Endothelial cell of umbilical vein (primary cell): ENCODE data around the gene NCOA7. TPM values are rescaled to one million over a fixed set of nuclear protein-coding genes. Genes with fewer than 3 reads are reported as not detected.

ENCODE experiments used
- BruUV-seq: library from RNA; stranded (reverse); fragments of 400-500 nt; replicated peaks from 2 replicates; lab custom pipeline; 2021; lab: Mats Ljungman, UMichigan
- CTCF ChIA-PET: fragments of 300-600, 350-600 bp; sonication (Branson Sonifier 250); formaldehyde crosslinking; loops from one replicate; lab custom pipeline; 2021; ENCODE audit warnings: antibody characterized with exemption, inconsistent platforms; lab: Charles Lee
- POLR2A ChIA-PET: fragments of 300-600, 350-600 bp; sonication (Branson Sonifier 250); formaldehyde crosslinking; loops from one replicate; lab custom pipeline; 2021; ENCODE audit warnings: antibody characterized with exemption, inconsistent platforms; lab: Charles Lee
- DNase-seq: peaks from one replicate; pipeline ENCODE4 v3.0.0-alpha.2; 2011; ENCODE audit warnings: low read depth, low spot score
- FAIRE-seq: peaks from 2 replicates; lab custom pipeline; 2011; peaks lifted over from hg19 to GRCh38; lab: Jason Lieb, UNC
- H2AFZ ChIP-seq: 2 replicates; pipeline ENCODE4 v1.6.0; 2012; ENCODE audit warnings: low read depth, low read length, control low read depth, inconsistent platforms
- H3K27ac ChIP-seq: 2 replicates; pipeline ENCODE4 v1.5.1; 2011; ENCODE audit warnings: low read depth, mild to moderate bottlenecking, control low read depth, low read length, moderate library complexity; ENCODE audit not compliant: insufficient read depth
- H3K27me3 ChIP-seq, 2 experiments: 2 replicates each; pipeline versions ENCODE4 v1.6.0 to v1.6.1; 2011; ENCODE audit warnings: low read length in 2 of 2, mixed read lengths in 1 of 2; ENCODE audit not compliant: control insufficient read depth in 2 of 2, insufficient read depth in 2 of 2
- H3K36me3 ChIP-seq, 2 experiments: 2 replicates in 1 of 2; 3 replicates in 1 of 2; pipeline ENCODE4 v1.5.1; 2011; ENCODE audit warnings: low read length in 2 of 2, mild to moderate bottlenecking in 1 of 2, moderate library complexity in 1 of 2; ENCODE audit not compliant: control insufficient read depth in 2 of 2, insufficient read depth in 2 of 2; ENCODE audit errors: extremely low read depth in 1 of 2
- H3K4me1 ChIP-seq: 3 replicates; pipeline ENCODE4 v1.5.1; 2011; ENCODE audit warnings: mild to moderate bottlenecking, low read length; ENCODE audit not compliant: control insufficient read depth, insufficient read depth; ENCODE audit errors: extremely low read depth
- H3K4me2 ChIP-seq: 2 replicates; pipeline ENCODE4 v1.6.1; 2011; ENCODE audit warnings: low read length, control low read depth, mixed read lengths; ENCODE audit not compliant: insufficient read depth
- H3K4me3 ChIP-seq, 3 experiments: fragments of 200-600 bp in 1 of 3; sonication (generic), shearing (Covaris generic) in 1 of 3; replicated peaks in 1 of 3; 2 replicates each; pipeline ENCODE4 v1.5.1; 2011 to 2016; ENCODE audit warnings: control low read depth in 3 of 3, low read length in 3 of 3, mild to moderate bottlenecking in 2 of 3, inconsistent platforms in 1 of 3, low read depth in 1 of 3, moderate library complexity in 1 of 3; ENCODE audit not compliant: insufficient read depth in 1 of 3
- H3K79me2 ChIP-seq: 2 replicates; pipeline ENCODE4 v1.6.0; 2012; ENCODE audit warnings: low read length, inconsistent platforms; ENCODE audit not compliant: control insufficient read depth, insufficient read depth
- H3K9ac ChIP-seq: replicated peaks from 2 replicates; pipeline ENCODE3; 2011; ENCODE audit warnings: low read length, control low read depth; ENCODE audit not compliant: insufficient read depth; ENCODE audit errors: extremely low read depth
- H3K9me1 ChIP-seq: replicated peaks from 3 replicates; pipeline ENCODE4 v1.6.0; 2011; ENCODE audit warnings: mild to moderate bottlenecking, low read length; ENCODE audit not compliant: control insufficient read depth, insufficient read depth; ENCODE audit errors: extremely low read depth
- H3K9me3 ChIP-seq: replicated peaks from 2 replicates; pipeline ENCODE4 v1.5.1; 2012; ENCODE audit warnings: low read length, inconsistent platforms; ENCODE audit not compliant: control insufficient read depth, insufficient read depth
- H4K20me1 ChIP-seq: replicated peaks from 2 replicates; pipeline ENCODE3; 2011; ENCODE audit warnings: mild to moderate bottlenecking, low read length; ENCODE audit not compliant: control insufficient read depth, insufficient read depth; ENCODE audit errors: extremely low read depth
- EZH2 ChIP-seq: IDR thresholded peaks from 2 replicates; pipeline ENCODE4 v1.6.1; 2012; ENCODE audit warnings: borderline replicate concordance, low read depth, mild to moderate bottlenecking, moderate library complexity, low read length, inconsistent platforms; ENCODE audit not compliant: severe bottlenecking
- FOS ChIP-seq: IDR thresholded peaks from 2 replicates; pipeline ENCODE4 v1.6.1; 2011; ENCODE audit warnings: mild to moderate bottlenecking, low read length, moderate library complexity, borderline replicate concordance; ENCODE audit not compliant: insufficient read depth
- GATA2 ChIP-seq: IDR thresholded peaks from 2 replicates; pipeline ENCODE4 v1.7.0; 2011; ENCODE audit warnings: low read depth, mild to moderate bottlenecking, moderate library complexity, mixed read lengths, low read length; ENCODE audit not compliant: insufficient read length, insufficient read depth
- JUN ChIP-seq: IDR thresholded peaks from 2 replicates; pipeline ENCODE4 v1.6.1; 2011; ENCODE audit warnings: borderline replicate concordance, low read depth; ENCODE audit not compliant: insufficient read length, insufficient read depth
- MYC ChIP-seq: IDR thresholded peaks from one replicate; pipeline ENCODE4 v1.6.1; 2011; ENCODE audit warnings: mild to moderate bottlenecking, low read depth, low read length
- POLR2A ChIP-seq: IDR thresholded peaks from 2 replicates; pipeline ENCODE4 v1.6.1; 2012; ENCODE audit warnings: low read depth, mild to moderate bottlenecking, control low read depth, low read length
- POLR2AphosphoS5 ChIP-seq: IDR thresholded peaks from 2 replicates; pipeline ENCODE4 v1.6.1; 2012; ENCODE audit warnings: low read depth, mild to moderate bottlenecking, control low read depth, low read length, moderate library complexity; ENCODE audit not compliant: insufficient read depth
- dilution Hi-C: fragments of 300-500 bp; cut with MboI; formaldehyde crosslinking; loops from one replicate; pipeline ENCODE4 v1.15.0; 2019; ENCODE audit warnings: low sequenced_read_pairs; ENCODE audit not compliant: extremely low pct_ligation_motif_present
- intact Hi-C: fragments of 100-400 bp; cut with micrococcal nuclease; formaldehyde crosslinking; loops from one replicate; pipeline ENCODE4 v1.10.0; 2022
- polyA plus RNA-seq, 4 experiments: library from polyadenylated mRNA; depleted of rRNA in 3 of 4; stranded (reverse) in 3 of 4; unstranded in 1 of 4; fragments of >200 nt; gene quantifications; 2 replicates each; pipeline versions ENCODE4 v1.2.1 to v1.2.3, GENCODE V29; 2011 to 2012; ENCODE audit warnings: missing spikeins in 1 of 4
- total RNA-seq: library from RNA; stranded (reverse); gene quantifications from 2 replicates; pipeline ENCODE4 v1.2.3, GENCODE V29; 2021
- TF ChIP-seq, protein P1 (sequence below), 2 donors: IDR thresholded peaks; 1 replicate in 1 of 2; 2 replicates in 1 of 2; pipeline ENCODE4 v1.5.1; 2011; ENCODE audit warnings: low read length in 2 of 2, mild to moderate bottlenecking in 2 of 2, moderate library complexity in 2 of 2, control low read depth in 1 of 2, inconsistent platforms in 1 of 2, low read depth in 1 of 2; ENCODE audit not compliant: insufficient read depth in 1 of 2; ENCODE audit errors: extremely low read depth in 1 of 2
- TF ChIP-seq, protein P2 (sequence below): IDR thresholded peaks from 2 replicates; pipeline ENCODE4 v1.6.1; 2011; ENCODE audit not compliant: insufficient read depth, insufficient read length

The NCOA7 gene
- total and polyA plus RNA-seq, 2 donors (not counting 3 experiments of a cell fraction or from before 2014, with no cell fraction given): 27.7 to 71.2 TPM

DNA sequence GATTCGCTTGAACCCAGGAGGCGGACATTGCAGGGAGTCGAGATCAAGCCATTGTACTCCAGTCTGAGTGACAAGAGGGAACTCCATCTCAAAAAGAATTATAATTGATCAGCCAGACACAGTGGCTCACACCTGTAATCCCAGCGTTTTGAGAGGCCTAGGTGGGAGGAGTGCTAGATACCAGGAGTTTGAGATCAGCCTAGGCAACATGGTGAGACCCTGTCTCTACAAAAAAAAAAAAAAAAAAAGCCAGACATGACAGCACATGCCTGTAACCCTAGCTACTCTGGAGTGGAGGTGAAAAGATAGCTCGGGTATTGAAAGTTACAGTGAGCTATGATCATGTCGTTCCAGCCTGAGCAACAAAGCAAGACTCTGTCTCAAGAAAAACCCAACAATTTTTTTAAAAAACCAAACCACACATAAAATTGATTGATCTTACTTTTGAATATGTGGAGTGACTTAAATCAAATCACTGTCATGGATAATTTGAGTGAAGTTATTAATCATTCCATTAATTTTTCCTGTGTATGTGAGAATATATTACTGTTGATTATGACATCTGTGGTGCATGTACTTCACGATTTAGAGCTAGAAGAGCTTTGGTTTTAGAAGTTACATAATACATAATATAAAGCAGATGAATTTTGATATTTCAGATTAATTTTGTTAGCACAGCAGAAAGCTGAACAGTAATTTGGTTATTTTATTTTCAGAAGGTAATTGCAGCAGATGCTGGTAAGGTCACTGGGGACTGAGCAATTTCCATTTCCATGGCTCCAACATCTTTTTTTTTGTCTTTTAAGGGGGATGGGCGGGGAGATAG lies 34.4 kb downstream of the NCOA7 start:
- CTCF ChIA-PET: interaction anchor here (1.2 to 1.8 kb wide), 4 partner anchors 8 to 131 kb away, joined by 3 to 6 read pairs (median 4); partner anchors contain the start of genes HINT3 and NCOA7
- H3K9me3 ChIP-seq: no peaks in the 10 kb centered on the region

DNA sequence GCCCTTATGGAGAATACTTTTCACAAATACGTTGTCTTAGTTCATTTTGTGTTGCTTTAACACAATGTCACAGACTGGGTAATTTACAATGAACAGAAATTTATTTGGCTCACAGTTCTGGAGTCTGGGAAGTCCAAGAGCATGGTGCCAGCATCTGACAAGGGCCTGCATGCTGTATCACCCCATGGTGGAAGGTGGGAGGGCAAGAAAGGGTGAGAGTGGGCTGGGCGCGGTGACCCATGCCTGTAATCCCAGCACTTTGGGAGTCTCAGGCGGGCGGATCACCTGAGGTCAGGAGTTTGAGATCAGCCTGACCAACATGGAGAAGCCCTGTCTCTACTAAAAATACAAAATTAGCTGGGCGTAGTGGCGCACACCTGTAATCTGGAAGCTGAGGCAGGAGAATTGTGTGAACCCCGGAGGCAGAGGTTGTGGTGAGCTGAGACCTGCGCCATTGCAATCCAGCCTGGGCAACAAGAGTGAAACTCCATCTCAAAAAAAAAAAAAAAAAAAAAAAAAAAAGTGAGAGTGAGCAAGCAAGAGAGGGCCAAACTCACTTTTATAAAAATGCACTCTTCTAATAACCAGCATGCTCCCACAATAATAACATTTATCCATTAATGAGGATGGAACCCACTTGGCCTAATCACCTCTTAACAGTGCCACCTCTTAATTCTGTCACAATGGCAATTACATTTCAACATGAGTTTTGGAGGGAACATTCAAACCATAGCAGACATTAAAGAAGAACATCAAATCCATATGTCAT lies 36.1 kb downstream of the NCOA7 start:
- FAIRE-seq (no peak), DNase-seq (no peak)
- no TSS peak for BruUV-seq
- TF ChIP-seq, protein P1, sequence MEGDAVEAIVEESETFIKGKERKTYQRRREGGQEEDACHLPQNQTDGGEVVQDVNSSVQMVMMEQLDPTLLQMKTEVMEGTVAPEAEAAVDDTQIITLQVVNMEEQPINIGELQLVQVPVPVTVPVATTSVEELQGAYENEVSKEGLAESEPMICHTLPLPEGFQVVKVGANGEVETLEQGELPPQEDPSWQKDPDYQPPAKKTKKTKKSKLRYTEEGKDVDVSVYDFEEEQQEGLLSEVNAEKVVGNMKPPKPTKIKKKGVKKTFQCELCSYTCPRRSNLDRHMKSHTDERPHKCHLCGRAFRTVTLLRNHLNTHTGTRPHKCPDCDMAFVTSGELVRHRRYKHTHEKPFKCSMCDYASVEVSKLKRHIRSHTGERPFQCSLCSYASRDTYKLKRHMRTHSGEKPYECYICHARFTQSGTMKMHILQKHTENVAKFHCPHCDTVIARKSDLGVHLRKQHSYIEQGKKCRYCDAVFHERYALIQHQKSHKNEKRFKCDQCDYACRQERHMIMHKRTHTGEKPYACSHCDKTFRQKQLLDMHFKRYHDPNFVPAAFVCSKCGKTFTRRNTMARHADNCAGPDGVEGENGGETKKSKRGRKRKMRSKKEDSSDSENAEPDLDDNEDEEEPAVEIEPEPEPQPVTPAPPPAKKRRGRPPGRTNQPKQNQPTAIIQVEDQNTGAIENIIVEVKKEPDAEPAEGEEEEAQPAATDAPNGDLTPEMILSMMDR (IDR thresholded peaks at IDR 0.05; ENCODE audit: extremely low read depth in 1 of 2, insufficient read depth in 1 of 2, low read depth in 1 of 2, low read length in 2 of 2): no peak
- TF ChIP-seq POLR2A: no peak
- TF ChIP-seq JUN: no peak
- TF ChIP-seq GATA2: no peak
- no peak for TF ChIP-seq POLR2AphosphoS5
- TF ChIP-seq FOS: no peak
- no peak for TF ChIP-seq EZH2
- no peak for TF ChIP-seq MYC
- TF ChIP-seq, protein P2, sequence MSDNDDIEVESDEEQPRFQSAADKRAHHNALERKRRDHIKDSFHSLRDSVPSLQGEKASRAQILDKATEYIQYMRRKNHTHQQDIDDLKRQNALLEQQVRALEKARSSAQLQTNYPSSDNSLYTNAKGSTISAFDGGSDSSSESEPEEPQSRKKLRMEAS: no peak
- Histone ChIP-seq H3K4me3 (no peak overlapping the region), H3K27ac (no peak overlapping the region), H3K4me2 (no peak overlapping the region), H3K9ac (no peak overlapping the region), H3K4me1 (peaks cover 16% of the 10 kb centered on the region), H2AFZ (no peak overlapping the region), H3K9me3 (no peaks in the 10 kb centered on the region), H4K20me1 (no peaks in the 10 kb centered on the region), H3K36me3 (peaks cover 0 to 5% of the 10 kb centered on the region in 2 experiments), H3K79me2 (peaks cover 17% of the 10 kb centered on the region), H3K9me1 (no peaks in the 10 kb centered on the region), H3K27me3 (no peaks in the 10 kb centered on the region)
- POLR2A ChIA-PET: no interaction called here
- CTCF ChIA-PET: no interaction called here
- dilution Hi-C loops: no loop called here
- intact Hi-C loops: no loop called here

More for the DNA sequence above, 34.4 kb downstream of the NCOA7 start:
- TF ChIP-seq JUN (no peak), GATA2 (no peak)
- no peak overlapping the region for H3K4me3 ChIP-seq
- no peaks in the 10 kb centered on the region for H4K20me1 ChIP-seq
- BruUV-seq: no TSS peak
- no peaks in the 10 kb centered on the region for H3K27me3 ChIP-seq
- DNase-seq (no peak), FAIRE-seq (no peak)
- H3K79me2 ChIP-seq: peaks cover 13% of the 10 kb centered on the region
- no peak overlapping the region for H2AFZ ChIP-seq
- POLR2A ChIA-PET: no interaction called here
- H3K4me1 ChIP-seq: peaks cover 30% of the 10 kb centered on the region
- no peak overlapping the region for H3K27ac ChIP-seq
- peaks cover 4 to 7% of the 10 kb centered on the region in 2 experiments for H3K36me3 ChIP-seq
- no peak overlapping the region for H3K9ac ChIP-seq
- dilution Hi-C loops: no loop called here
- H3K9me1 ChIP-seq: no peaks in the 10 kb centered on the region
- H3K4me2 ChIP-seq: no peak overlapping the region
- intact Hi-C loops: no loop called here
